22Rv1 (cell line): ENCODE data around the gene FOXP1.

Experiments used
- ZFX ChIP-seq: fragments of 450-650 bp; IDR thresholded peaks from 2 replicates; pipeline ENCODE4 v1.6.1; 2017; ENCODE audit warnings: antibody characterized with exemption, borderline replicate concordance
- TF ChIP-seq, protein P1 (sequence below): fragments of 450-650 bp; IDR thresholded peaks from 2 replicates; pipeline ENCODE4 v1.5.1; 2017; ENCODE audit warnings: mild to moderate bottlenecking

DNA sequence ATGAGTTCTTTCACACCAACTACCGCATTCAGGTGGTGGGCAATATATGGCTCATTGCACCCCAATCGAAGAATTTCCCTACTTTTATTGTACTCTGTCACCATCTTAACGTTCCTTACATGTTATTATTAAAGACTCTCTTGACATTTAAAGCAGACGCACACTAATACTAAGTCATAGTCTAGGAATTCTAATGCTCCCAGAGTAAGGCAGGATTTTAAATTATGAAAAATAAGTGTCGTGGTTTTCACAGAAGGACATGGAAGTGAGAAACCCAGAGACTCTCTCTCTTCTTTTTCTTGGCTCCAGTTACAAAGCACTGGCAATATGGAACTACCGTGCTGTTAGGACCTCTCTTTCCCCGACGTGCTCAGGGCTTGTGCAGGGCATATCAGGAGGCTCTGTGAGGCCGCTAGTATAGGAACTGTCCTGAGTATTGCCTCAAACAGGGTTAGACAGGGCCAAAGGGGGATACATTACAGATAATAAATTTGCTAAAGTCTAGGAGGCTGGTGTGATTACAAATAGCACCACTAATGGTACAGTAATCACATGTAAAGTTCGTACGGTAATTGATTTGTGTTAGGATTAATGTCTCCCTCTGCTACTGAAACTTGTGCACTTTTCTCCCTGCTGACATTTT is 590.8 kb downstream of the FOXP1 start:
- TF ChIP-seq, protein P1, sequence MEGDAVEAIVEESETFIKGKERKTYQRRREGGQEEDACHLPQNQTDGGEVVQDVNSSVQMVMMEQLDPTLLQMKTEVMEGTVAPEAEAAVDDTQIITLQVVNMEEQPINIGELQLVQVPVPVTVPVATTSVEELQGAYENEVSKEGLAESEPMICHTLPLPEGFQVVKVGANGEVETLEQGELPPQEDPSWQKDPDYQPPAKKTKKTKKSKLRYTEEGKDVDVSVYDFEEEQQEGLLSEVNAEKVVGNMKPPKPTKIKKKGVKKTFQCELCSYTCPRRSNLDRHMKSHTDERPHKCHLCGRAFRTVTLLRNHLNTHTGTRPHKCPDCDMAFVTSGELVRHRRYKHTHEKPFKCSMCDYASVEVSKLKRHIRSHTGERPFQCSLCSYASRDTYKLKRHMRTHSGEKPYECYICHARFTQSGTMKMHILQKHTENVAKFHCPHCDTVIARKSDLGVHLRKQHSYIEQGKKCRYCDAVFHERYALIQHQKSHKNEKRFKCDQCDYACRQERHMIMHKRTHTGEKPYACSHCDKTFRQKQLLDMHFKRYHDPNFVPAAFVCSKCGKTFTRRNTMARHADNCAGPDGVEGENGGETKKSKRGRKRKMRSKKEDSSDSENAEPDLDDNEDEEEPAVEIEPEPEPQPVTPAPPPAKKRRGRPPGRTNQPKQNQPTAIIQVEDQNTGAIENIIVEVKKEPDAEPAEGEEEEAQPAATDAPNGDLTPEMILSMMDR = no peak
- TF ChIP-seq ZFX = no peak
